Caki2 (cell line): ENCODE data around the gene CADPS2. TPM values are rescaled to one million over a fixed set of nuclear protein-coding genes. Genes with fewer than 3 reads are reported as not detected.
"Not testable (repeated sequence)": the region's sequence is repeated elsewhere in the genome, so short reads cannot be mapped to it uniquely, and the experiment has no call there.

Experiments used
- DNase-seq: peaks from one replicate; pipeline ENCODE4 v3.0.0-alpha.2; 2015; ENCODE audit warnings: low read depth
- in situ Hi-C: cut with HindIII; loops from 2 replicates; pipeline ENCODE4 v1.10.0; 2016; ENCODE audit warnings: low sequenced_read_pairs, low pct_unique_long_range_greater_than_20kb, mixed read lengths
- total RNA-seq: library from RNA; depleted of rRNA; stranded (reverse); fragments of >200 nt; shearing (Covaris generic); gene quantifications from 2 replicates; pipeline ENCODE4 v1.2.3, GENCODE V29; 2014; ENCODE audit warnings: low replicate concordance

The CADPS2 gene
- total RNA-seq, 1 experiment from 2014 or later = 6.5 TPM

DNA sequence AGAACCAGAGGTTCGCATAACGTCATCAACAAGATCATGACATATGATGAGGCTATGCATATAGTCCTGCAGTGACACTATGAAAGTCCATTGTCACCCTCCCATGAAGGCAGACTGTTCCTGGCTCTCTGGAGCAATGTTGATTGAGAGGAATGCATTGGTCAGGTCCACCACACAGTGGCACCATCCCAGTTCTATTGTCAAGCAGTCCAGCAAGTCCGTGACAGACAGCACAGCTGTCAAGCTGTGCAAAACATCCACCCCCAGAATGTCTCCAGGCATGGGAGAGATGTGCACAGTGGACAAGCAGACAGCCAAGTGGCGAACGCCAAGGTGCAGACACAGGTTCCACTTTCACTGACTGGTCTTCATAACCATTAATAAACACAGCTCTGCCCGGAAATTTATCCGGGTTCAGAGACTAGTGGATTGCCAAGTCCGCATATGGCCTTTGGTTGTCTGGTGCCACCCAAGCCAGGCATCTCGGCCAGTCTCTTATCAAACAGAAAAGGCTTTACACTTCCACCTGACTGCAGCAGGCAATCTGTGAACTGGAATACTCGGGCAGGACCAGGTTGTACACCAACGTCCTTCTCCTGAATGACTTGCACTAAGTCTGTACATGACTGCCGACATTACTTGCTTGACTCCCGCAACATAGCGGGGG, 194.6 kb downstream of the CADPS2 start:
- in situ Hi-C loops = no loop called here
- no peak for DNase-seq

DNA sequence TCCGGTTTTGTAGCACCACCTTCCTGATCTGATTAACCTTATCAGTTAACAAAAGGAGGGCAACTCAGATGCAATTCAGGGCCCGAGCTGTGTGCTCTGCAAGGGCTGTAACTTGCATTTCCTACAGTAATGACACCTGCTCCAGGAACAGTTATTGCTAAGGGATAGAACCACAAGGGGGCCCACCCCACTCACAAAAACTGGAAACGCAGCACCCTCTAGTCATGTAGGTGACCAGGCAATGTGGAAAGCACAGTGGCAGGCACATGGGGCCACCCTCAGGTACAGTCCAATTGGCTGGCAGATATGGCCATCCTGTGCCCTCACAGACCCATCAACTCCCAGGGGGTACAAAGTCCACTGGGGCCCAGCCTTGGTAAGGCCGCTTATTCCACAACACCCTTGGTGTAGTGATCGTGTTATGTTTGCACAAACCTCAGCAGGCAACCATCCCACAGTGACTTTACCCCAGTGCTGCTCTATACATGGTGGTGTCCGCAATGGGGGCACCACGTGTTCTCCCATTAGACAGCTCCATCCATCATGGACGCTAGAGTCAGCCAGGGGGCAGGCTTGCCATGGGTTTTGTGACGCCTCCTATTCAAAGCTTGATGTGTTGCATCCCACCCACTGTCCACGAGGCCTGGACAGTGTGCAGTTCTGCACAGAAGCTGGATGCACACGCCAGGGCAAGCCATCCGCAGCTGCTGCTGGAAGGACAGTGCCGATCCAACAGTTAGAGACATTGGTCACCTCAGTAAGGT, 196.7 kb downstream of the CADPS2 start:
- DNase-seq = no peak

DNA sequence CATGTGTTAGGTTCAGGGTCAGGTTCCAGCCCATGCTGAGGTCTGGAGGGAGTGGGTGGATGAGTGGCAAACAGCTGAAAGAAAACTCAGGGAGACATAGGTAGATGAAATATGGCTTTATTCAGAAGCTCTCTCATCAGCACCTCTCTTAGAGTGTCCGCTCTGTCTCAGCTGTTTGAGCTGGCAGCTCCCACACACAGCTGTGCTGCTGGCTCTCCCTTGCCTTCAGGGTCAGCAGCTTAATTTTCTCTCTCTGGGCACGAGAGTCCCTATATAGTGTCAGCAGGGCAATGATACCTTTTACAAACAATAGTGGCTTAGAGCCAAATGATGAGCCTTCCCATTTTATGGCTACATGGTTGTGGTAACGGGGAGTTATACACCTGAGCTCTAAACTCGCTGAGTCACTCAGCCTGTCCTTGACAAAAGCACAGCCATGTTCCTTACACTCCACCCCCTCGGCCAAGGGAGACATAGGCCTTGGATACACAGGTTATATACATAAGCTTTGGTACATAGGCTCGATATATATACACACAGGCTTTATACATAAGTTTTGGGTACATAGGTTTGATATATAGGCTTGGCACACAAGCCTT, 197.8 kb downstream of the CADPS2 start:
- in situ Hi-C loops = no loop called here
- no peak for DNase-seq

More for the DNA sequence above, 196.7 kb downstream of the CADPS2 start:
- in situ Hi-C loops = no loop called here

DNA sequence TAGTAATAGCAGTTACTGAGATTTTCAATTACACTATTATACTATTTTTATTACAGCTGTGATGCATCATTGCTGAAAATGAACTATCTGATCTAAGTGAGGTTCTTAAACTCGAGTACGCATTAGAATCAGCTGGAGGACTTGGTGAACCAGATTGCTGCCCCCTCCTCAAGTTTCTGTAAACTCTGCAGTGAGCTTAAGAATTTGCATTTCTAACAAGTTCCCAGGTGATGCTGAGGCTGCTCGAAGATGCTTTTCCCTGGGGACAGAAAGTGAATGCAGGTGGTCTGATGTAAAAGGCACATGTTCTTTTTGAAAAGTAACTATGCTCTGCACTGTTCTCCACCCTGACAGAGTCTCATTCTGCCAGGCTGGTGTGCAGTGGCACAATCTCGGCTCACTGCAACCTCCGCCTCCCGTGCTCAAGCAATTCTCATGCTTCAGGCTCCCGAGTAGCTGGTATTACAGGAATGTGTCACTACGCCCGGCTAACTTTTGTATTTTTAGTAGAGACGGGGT, 199.8 kb downstream of the CADPS2 start:
- in situ Hi-C loops = no loop called here
- DNase-seq = no peak

DNA sequence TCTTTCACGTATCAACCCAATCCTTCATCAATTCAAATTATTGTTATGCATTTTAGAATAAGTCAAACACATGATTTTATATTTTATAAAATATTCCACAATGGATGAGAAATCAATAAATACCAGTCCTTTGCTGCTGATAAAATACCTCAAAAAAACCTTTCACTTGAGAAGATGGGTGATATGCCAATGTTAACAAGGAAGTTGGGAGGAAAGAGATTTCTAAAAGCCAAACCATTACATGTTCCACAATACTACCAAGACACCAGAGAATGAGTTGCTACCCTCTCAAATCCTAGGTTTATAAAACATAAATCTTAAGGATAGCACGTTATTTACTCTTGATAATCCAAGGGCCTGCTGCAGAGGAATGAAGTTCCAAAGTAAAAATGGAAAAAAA, 201.8 kb downstream of the CADPS2 start:
- DNase-seq = no peak
- in situ Hi-C loops = no loop called here

DNA sequence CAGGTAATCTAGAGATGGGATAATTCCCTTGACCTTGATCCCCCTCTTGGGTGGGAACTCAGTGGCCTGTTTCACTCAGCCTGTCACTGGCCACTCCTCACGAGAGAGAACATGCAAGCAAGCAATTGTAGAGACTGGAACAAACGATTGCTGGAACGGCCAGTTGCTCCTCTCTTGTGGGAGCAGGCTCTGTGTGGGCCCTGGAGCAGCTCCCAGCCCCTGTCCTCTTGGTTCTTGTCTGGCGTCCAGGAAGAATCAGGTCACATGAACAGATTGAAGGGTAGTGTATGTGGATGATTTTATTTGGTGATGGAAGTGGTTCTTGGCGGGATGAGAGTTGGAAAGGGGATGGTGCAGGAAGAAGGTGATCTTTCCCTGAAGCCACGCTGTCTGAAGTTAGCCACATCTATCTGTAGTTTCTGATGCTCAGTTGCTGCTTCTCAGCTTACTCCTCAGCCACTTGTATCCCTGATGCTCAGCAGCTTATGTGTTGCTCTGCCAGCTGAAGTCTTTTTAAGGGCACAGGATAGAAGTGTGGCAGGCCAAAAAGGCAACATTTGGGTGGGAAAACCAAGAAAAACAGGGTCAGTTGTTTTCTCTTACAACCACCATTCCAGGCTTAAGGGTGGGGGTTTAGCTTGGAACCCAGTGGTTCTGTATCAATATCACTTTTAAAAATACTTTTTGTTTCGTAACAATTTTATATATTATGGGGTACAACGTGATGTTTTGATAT, 203.3 kb downstream of the CADPS2 start:
- in situ Hi-C loops = no loop called here

DNA sequence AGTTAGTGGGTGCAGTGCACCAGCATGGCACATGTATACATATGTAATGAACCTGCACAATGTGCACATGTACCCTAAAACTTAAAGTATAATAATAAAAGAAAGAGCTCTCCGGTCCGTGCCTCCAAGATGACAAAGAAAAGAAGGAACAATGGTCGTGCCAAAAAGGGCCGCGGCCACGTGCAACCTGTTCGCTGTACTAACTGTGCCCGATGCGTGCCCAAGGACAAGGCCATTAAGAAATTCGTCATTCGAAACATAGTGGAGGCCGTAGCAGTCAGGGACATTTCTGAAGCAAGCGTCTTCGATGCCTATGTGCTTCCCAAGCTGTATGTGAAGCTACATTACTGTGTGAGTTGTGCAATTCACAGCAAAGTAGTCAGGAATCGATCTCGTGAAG, 205.1 kb downstream of the CADPS2 start:
- in situ Hi-C loops, DNase-seq: not testable (repeated sequence)

More for the DNA sequence above, 203.3 kb downstream of the CADPS2 start:
- no peak for DNase-seq

DNA sequence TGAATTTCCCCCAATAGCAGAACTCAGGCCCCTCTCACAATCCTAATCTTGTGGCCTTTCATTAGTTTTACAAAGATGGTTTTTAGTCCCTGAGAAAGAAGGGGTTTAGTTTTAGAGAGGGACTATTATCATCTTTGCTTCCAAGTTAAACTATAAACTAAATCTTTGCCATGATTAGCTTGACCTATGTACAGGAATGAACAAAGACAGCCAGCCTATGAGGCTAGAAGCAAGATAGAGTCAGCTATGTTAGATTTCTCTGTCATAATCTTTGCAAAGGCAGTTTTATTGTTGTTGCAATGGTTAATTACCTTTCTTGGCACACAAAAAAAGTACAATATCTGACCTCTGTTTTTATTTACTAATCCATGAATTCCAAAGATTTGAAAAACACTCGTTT, 206.4 kb downstream of the CADPS2 start:
- no peak for DNase-seq

DNA sequence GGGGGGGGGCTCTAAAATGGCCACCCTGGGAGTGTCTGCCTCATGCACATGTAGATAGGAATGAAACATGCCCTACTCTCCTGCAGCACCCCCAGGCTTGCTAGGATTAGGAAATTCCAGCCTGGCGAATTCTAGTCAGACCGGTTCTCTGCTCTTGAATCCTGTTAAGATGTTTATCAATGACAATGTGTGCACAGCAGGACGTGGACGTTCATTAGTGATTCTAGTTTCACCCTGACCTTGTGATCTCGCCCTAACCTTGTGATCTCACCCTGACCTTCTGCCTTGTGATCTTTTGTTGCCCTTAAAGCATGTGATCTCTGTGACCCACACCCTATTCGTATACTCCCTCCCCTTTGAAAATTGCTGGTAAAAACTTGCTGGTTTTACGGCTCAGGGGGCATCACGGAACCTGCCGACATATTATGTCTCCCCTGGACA, 207.0 kb downstream of the CADPS2 start:
- in situ Hi-C loops = not testable (repeated sequence)
- DNase-seq = peak; percentile 35

More for the DNA sequence above, 206.4 kb downstream of the CADPS2 start:
- in situ Hi-C loops = no loop called here

DNA sequence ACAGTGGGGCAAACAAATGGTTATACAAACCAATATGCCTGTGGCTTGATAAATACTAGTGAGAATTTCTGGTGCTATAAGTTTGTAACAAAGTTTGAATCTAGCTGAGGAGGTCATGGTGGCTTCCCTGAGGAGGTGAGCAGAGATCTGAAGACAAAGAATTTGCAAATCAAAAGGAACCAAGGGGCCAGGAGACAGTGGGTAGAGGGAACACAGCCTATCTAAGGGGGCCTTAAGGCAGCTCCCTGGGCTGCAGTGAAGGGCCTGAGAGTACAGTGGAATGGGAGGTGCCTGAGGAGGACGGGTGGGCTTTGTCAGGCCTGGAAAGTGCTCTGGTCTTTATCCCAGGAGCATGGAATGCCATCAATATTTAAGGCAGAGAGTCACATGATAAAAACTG, 209.1 kb downstream of the CADPS2 start:
- DNase-seq = no peak
- in situ Hi-C loops = no loop called here

DNA sequence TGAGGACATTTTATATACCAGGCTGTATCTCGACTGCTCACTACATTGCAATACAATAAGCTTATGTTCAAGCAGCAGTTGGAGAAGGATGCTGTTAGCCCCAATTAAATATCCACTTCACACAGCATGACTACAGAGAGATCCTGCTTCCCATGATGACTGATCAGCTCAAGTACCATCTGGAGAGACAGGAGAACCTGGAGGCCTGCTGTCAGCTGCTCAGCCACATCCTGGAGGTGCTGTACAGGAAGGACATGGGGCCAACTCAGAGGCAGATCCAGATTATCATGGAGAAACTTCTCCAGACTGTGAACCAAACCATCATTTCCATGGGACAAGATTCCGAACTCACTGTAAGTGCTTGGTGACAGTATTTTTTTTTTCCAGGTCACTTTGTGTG, 209.8 kb downstream of the CADPS2 start:
- in situ Hi-C loops = no loop called here
- no peak for DNase-seq

DNA sequence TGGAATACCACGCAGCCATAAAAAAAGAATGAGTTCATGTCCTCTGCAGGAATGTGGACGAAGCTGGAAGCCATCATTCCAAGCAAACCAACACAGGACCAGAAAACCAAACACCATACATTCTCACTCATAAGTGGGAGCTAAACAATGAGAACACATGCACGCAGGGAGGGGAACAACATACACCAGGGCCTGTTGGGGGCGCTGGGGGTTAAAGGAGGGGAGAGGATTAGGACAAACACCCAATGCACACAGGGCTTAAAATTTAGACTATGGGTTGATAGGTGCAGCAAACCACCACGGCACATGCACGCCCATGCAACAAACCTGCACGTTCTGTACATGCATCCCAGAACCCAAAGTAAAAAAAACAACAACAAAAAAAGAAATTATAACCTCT, 210.6 kb downstream of the CADPS2 start:
- no peak for DNase-seq
- in situ Hi-C loops = no loop called here

DNA sequence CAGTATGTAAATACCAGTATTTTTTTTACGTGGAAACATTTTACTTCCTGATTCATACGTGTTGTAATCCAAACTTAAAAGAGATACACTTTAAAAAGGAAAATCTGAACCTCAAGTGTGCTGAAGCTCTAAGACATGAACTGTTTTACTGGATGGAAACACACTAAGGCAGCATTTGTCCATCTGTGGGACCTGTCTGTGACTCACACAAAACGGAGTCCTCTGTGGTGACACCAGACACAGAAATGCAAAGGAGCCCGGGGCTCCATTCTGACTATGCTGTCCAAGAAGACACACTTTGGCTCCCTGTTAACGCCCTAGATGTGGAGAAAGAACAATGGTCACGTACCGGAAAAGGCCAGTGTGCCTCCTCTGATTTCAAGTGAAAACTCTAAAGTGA, 211.2 kb downstream of the CADPS2 start:
- DNase-seq = no peak
- in situ Hi-C loops = no loop called here

DNA sequence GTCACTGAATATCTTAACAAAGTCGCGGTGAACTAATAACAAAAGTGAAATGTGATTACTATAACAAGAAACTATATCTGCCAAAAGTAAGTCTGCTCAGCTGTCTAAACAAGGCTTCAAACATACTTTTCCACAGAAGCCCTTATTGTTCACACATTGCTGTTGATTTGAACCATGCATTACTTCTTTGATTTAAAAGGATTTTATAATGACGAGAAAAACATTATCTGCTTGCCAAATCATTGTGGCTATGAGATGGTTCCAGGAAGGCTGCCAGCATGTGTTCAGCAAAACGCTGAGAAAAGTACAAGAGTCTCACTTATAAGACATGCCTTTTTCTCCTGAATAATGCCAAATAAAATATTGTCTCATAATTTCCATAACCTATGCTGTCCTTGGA, 211.8 kb downstream of the CADPS2 start:
- no peak for DNase-seq
- in situ Hi-C loops = no loop called here

DNA sequence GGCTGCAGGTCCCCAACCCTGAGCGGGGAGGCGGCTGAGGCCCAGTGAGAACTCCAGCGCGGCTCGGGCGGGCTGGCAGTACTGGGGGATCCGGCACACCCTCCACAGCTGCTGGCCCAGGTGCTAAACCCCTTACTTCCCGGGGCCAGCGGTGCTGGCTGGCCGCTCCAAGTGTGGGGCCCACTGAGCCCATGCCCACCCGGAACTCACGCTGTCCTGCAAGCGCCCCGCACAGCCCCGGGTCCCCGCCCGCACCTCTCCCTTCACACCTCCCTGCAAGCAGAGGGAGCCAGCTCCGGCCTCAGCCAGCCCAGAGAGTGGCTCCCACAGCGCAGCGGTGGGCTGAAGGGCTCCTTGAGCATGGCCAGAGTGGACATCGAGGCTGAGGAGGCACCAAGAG, 212.3 kb downstream of the CADPS2 start:
- in situ Hi-C loops = no loop called here
- DNase-seq = no peak

DNA sequence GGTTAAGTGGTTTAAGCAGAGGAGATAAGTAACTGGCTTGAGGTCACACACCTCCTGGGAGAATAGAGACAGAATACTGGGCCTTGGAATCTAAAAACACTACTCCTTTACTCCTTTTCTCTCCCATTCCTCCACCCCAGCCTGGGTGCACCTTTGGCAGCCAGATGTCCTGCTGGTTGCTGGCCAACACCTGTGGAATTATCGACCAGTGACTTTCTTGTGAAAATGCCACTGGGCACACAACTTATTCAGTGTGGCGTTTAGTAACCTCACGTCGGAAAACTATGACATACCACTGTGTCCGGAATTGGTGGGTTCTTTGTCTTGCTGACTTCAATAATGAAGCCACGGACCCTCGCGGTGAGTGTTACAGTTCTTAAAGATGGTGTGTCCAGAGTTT, 213.7 kb downstream of the CADPS2 start:
- no peak for DNase-seq
- in situ Hi-C loops = no loop called here

DNA sequence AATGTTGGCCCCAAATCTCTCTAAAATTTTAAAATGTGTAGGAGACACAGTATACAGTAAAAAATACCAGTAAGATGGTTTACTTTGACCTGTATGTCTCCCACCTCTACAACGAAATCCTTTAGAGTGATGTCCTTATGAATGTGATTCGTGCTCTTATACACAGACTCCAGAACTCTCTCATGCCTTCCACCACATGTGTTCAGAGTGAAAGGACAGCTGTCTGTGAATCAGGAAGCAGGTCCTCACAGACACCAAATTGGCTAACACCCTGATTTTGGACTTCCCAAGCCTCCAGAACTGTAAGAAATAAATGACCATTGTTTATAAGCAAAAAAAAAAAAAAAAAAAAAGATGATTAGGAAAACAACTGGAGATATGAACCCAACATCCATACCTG, 222.5 kb downstream of the CADPS2 start:
- no peak for DNase-seq
- in situ Hi-C loops = no loop called here

DNA sequence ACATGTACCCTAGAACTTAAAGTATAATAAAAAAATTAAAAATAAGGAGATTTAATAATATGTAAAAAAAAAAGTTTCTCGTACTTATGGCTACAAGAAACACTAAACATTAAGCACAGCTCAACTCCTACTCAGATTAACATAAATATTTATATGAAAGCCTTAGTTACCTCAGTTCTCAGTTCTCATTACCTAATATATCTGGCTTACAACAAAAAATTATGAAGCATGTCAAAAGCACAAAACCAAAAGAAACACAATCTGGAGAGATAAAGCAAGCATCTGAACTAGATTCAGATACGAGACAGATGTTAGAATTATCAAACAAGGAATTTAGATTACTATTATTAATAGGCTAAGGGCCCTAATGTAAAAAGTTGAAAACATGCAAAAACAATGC, 227.4 kb downstream of the CADPS2 start:
- DNase-seq = no peak
- in situ Hi-C loops = no loop called here

DNA sequence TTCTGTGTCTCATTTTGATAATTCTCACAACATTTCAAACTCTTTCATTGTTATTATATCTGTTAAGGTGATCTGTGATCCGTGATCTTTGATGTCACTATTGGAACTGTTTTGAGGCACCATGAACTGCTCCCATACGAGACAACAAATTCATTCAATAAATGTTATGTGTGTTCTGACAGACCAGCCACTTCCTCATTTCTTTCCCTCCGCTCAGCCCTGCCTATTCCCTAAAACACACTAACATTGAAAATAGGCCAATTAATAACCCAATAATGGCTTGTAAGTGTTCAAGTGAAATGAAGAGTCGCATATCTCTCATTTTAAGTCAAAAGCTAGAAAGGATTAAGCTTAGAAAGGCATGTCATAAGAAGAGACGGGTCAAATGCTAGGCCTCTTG, 232.6 kb downstream of the CADPS2 start:
- DNase-seq = no peak
- in situ Hi-C loops = no loop called here
